ENCODE results near the gene ATP6V0B.

DNA sequence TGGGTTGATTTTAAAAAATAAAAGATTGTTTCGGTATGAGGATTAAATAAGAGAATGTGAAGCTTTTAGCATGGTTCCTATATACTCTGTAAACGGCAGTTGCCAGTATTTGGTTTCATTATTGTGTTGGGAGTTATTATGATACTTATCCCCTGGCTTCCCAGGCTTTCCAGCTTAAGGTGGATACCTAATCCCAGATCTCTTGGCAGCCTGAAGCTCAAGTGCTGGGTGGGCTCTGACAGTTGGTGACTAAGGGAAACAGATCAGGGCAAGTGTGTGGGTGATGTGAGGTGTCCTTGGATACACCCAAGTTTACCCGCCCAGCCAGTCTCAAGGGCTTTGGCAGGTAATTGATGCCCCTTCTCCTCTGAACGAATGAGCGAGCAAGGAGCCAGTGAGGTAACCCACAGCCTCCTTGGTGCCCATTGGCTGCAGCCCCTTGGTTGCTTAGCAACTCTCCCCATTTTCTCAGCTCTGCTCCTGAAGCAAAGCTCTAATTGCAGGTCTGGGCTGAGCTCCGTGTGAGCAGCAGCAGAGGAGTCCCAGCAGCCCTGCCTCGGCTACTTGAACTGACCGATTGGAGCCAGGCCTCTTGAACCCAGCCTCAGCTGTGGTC lies 21.9 kb upstream of the ATP6V0B start:
- TF ChIP-seq PAX5 (IDR thresholded peaks at IDR 0.05; ENCODE audit: insufficient read depth, low read length, severe bottlenecking) (no peak), POLR2A (IDR thresholded peaks at IDR 0.05; ENCODE audit: low read depth, low read length) (no peak), POU2F2 (IDR thresholded peaks at IDR 0.05; ENCODE audit: low read depth, low read length) (no peak), POLR2AphosphoS5 (IDR thresholded peaks at IDR 0.05; ENCODE audit: low read depth, low read length) (no peak)
